GM12872 (cell line): ENCODE data around the gene DRC1.

Source experiments
- TF ChIP-seq, protein P1 (sequence below): IDR thresholded peaks from 3 replicates; pipeline ENCODE4 v1.5.1; 2011; ENCODE audit warnings: low read depth, mild to moderate bottlenecking, low read length, moderate library complexity; ENCODE audit not compliant: insufficient read depth

The DRC1 gene

DNA sequence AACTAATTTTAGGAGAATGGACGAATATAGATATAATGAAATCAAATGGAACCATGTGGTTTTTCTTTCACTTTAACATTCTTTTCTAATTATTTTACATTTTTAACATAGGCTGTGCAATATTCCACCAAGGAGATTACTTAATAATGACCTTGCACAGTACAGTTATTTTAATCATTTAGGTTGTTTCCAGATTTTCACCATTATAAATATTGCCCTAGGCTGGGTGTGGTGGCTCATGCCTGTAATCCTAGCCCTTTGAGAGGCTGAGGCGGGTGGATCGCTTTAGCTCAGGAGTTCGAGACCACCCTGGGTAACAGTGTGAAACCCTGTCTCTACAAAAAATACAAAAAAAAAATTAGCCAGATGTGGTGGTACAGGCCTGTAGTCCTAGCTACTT is 14.5 kb upstream of the DRC1 start:
- TF ChIP-seq, protein P1, sequence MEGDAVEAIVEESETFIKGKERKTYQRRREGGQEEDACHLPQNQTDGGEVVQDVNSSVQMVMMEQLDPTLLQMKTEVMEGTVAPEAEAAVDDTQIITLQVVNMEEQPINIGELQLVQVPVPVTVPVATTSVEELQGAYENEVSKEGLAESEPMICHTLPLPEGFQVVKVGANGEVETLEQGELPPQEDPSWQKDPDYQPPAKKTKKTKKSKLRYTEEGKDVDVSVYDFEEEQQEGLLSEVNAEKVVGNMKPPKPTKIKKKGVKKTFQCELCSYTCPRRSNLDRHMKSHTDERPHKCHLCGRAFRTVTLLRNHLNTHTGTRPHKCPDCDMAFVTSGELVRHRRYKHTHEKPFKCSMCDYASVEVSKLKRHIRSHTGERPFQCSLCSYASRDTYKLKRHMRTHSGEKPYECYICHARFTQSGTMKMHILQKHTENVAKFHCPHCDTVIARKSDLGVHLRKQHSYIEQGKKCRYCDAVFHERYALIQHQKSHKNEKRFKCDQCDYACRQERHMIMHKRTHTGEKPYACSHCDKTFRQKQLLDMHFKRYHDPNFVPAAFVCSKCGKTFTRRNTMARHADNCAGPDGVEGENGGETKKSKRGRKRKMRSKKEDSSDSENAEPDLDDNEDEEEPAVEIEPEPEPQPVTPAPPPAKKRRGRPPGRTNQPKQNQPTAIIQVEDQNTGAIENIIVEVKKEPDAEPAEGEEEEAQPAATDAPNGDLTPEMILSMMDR, result no peak

DNA sequence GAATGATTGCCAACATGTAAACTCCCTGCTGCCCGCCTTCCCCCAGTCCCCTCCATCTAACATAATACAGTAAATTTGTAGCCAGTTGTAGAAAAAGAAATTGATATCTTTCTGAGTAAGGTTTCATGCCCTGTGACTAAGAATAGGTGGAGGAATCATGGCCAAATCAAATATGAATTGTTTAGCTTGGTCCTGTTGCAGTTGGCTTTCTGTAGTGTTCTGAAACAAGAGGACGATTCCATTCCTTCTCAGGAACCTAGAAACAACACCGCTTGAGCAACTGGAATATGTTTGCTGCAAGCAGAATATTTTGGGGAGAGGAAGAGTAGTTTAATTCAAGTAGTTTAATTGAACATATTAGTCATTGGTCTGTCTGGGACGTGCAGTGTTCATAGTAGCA is 7.0 kb upstream of the DRC1 start:
- TF ChIP-seq, protein P1, result no peak

DNA sequence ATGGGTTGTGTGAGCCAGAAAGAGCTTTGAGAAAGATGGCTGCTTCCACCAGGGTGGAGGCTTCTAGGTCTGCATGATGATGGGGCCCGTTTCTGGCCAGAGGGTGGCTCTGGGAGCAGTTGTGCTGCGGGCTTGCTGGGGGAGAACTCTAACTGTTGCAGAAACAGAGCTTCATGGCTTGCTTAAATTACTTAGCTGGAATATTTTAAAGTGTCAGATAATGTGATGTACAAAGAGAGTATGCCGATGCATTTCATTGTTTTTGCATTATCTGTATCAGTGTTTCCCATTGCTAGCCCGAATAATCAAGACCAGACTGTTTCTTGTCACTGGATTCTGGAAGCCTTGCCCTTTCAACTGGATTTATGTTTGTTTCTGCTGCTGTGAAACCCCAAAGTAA is 6.3 kb upstream of the DRC1 start:
- TF ChIP-seq, protein P1, result no peak

DNA sequence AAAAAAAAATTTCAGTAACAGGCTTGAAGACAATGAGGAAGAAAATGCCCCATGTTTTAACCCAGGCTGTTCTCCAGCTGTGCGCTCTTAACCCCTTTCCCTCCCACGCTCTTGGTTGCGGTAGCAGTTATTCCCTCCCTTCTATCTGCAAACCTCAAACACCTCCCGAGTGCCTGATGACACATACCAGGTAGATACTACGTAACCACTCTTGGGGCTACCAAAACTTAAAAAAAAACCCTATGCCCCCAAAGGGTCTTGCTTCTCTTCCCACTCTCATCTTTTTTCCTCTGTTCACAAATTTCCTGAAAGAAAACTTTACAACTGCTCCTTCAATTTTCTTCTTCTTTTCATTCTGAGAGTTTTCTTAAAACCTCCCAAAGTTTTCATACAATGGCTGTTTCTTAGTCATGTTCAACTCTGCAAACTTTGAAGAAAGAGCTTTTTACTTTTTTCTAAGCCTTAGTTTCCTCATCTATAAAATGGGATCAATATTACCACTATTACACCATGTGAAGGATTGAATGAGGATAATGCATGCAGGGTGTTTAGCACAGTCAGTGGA is 4.9 kb upstream of the DRC1 start:
- TF ChIP-seq, protein P1, result no peak

DNA sequence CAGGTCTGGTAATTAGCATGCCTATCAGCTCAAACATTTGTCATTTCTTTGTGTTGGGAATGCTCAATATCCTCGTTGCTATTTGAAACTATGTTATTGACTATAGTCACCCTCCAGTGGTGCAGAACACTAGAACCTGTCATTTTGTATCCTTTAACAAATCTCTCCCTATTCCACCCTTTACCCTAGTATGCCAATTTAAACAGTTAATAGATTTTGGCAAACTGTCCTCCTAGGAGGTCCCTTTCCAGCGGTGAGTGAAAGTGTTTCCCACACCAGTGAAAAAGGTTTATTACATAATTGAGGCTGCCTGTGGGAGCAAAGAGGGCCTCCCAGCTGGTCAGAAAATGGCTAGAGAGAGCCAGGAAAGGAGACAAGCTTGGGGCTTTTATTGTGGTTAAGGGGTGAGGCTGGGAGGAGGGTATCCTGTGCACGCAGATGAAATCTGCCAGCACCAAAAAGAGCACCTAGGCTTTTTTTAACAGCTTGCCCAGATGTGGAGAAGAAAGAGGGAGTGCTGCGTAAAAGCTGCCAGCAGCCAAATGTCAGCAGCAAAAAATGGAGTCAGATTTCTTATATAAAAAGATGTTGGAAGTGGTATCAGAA is 1.8 kb upstream of the DRC1 start:
- TF ChIP-seq, protein P1, result no peak

DNA sequence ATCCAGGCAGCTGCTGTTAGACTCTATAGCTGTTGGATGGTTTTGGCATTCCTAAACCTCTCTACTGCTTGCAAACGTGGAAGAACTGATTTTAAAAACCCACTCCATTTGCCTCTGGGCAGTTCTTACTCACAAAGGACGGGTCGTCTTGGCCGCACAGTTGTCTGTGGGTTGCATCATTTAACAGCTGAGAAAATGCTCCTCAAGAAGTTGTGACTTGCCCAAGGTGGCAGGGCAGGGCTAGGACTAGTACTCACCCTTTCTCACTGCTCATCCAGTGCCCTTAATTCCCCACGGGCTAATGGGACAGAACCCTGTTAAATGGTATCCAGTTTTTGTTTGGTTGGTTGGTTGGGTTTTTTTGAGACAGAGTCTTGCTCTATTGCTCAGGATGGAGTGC is 997 bp upstream of the DRC1 start:
- TF ChIP-seq, protein P1, result no peak

DNA sequence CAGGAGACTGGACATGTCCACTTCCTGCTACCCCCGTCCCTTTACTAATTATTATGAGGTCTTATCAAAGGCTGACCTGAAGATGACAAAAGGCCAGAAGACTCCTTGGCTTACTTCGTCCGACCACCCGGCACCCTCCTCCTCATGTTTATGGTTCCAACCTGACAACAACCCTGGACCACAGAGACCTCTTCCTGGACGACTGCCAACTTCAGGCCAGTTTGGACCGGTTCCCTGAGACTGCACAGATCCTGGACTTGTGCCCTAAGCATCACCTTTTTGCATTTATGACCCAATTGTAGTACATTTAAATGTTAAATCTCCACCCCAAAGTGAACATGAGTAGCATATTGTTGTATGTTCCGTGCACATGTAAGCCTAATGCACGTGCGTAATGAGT is 5.8 kb downstream of the DRC1 start:
- TF ChIP-seq, protein P1, result no peak
